SJSA1 (cell line): ENCODE results near the gene SP1. TPM values are rescaled to one million over a fixed set of nuclear protein-coding genes. Genes with fewer than 3 reads are reported as not detected.
"Not testable (repeated sequence)": the region's sequence is repeated elsewhere in the genome, so short reads cannot be mapped to it uniquely, and the experiment has no call there.

Source experiments
- DNase-seq, 2 experiments: peaks; one replicate each; pipeline ENCODE4 v3.0.0-alpha.2; 2015 to 2020; ENCODE audit warnings: low spot score in 2 of 2, low read depth in 1 of 2
- H3K27ac ChIP-seq: fragments of 250-450 bp; sonication (Bioruptor Pico); 2 replicates; pipeline ENCODE4 v1.5.1; 2020; ENCODE audit warnings: mild to moderate bottlenecking, moderate library complexity
- H3K27me3 ChIP-seq: fragments of 250-450 bp; sonication (Bioruptor Pico); replicated peaks from 2 replicates; pipeline ENCODE4 v1.5.1; 2020; ENCODE audit warnings: mild to moderate bottlenecking, moderate library complexity
- H3K36me3 ChIP-seq: fragments of 250-450 bp; sonication (Bioruptor Pico); 2 replicates; pipeline ENCODE4 v1.5.1; 2020; ENCODE audit warnings: mild to moderate bottlenecking
- H3K4me1 ChIP-seq: fragments of 250-450 bp; sonication (Bioruptor Pico); replicated peaks from 2 replicates; pipeline ENCODE4 v1.6.1; 2021; ENCODE audit warnings: mild to moderate bottlenecking
- H3K4me3 ChIP-seq: fragments of 250-450 bp; sonication (Bioruptor Pico); 2 replicates; pipeline ENCODE4 v1.5.1; 2020; ENCODE audit warnings: mild to moderate bottlenecking
- H3K9me3 ChIP-seq: fragments of 250-450 bp; sonication (Bioruptor Pico); replicated peaks from 2 replicates; pipeline ENCODE4 v1.5.1; 2020; ENCODE audit warnings: mild to moderate bottlenecking
- total RNA-seq: library from RNA; depleted of rRNA; stranded (reverse); fragments of >200 nt; shearing (Covaris generic); gene quantifications from 2 replicates; pipeline ENCODE4 v1.2.3, GENCODE V29; 2014

SP1 gene
- total RNA-seq, 1 experiment from 2014 or later: 33.9 TPM

DNA sequence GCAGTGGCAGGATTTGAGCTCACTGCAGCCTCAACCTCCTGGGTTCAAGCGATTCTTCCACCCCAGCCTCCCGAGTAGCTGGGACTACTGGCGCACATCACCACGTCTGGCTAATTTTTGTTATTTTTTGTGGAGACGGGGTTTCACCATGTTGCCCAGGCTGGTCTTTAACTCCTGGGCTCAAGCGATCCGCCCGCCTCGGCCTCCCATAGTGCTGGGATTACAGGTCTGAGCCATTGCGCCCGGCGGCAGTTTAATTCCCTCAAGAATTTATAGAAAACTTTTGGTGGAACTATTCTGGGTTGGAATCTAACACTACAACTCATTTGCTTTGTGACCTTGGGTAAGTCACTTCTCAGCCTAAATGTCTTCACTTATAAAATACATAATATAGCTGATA lies 1.8 kb upstream of the SP1 start:
- no peak overlapping the region for H3K27ac ChIP-seq
- peaks cover 23% of the 10 kb centered on the region for H3K4me1 ChIP-seq
- H3K9me3 ChIP-seq: no peaks in the 10 kb centered on the region
- H3K4me3 ChIP-seq: no peak overlapping the region
- no peaks in the 10 kb centered on the region for H3K27me3 ChIP-seq
- DNase-seq: no peak
- H3K36me3 ChIP-seq: peaks cover 22% of the 10 kb centered on the region

DNA sequence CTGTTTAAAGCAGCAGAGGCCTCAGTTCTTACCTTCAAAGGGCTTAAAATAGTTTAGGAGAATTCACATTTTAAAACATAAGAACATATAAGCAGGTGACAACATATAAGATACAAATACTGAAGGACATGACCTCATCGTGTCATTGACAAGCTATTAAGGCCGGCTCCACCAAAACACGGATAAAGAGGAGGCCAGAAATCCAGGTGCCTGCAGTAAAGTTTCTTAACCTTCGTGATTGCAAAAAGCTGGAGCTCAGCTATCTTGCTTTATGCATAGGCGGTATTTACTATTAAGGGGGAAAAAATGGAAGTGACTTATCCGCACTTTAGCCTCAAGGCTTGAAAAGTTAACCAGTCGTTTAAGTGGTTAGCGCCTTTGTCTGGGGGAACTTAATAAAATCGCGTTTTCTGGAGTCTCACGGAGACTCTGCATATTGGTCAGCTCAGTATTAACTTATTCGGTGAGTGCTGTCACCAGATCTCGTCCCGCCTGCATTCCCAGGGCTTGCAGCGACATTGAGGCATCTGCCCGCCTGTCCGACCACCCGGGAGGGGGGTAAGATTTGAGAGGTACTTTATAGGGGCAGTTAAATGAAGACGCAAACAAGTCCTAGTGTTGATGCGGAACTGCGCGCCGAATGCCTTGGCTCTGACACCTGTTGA lies 1.1 kb upstream of the SP1 start:
- H3K36me3 ChIP-seq: peaks cover 27% of the 10 kb centered on the region
- H3K4me3 ChIP-seq: peak overlapping the region; percentile 35
- H3K27ac ChIP-seq: peak overlapping the region; percentile 76
- no peak for DNase-seq
- H3K4me1 ChIP-seq: peaks cover 23% of the 10 kb centered on the region
- no peaks in the 10 kb centered on the region for H3K9me3 ChIP-seq
- no peaks in the 10 kb centered on the region for H3K27me3 ChIP-seq

DNA sequence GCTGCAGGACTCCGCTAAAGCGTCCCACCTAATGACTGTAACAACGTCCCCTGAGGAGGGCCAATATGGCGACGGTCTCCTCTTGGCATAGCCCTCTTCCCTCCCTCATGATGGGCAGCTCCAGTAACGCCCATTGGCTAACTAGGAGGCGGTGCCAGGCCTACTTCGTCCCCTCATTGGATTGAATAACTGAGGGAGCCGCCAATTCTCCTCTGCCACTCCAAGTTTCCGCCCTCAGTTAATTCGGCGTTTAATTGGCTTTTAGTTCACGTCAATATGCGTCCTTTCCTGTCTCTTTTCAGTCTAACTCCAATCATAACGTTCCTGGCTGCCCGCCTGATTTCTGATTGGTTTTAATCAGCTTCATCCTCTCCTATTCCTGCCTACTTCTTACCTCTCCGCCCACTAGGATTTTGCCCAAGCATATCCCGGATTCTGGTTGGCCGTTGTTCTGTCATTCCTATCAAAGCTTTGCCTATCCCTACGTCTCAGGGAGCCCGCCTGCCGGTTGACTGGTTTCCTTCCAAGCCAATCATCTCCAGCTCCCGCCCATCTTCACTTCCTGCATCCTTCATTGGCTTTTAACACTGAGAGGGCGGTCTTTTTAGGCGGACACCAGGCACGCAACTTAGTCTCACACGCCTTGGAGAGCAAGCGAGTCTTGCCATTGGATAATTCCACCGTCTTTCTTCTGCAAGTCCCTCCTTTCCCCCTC lies 430 bp upstream of the SP1 start:
- Histone ChIP-seq H3K9me3 (no peaks in the 10 kb centered on the region), H3K4me3 (peak overlapping the region; percentile 60), H3K27me3 (no peaks in the 10 kb centered on the region), H3K27ac (peak overlapping the region; percentile 76), H3K4me1 (peaks cover 23% of the 10 kb centered on the region), H3K36me3 (peaks cover 32% of the 10 kb centered on the region)
- peak; percentile 99 to 100 for DNase-seq

DNA sequence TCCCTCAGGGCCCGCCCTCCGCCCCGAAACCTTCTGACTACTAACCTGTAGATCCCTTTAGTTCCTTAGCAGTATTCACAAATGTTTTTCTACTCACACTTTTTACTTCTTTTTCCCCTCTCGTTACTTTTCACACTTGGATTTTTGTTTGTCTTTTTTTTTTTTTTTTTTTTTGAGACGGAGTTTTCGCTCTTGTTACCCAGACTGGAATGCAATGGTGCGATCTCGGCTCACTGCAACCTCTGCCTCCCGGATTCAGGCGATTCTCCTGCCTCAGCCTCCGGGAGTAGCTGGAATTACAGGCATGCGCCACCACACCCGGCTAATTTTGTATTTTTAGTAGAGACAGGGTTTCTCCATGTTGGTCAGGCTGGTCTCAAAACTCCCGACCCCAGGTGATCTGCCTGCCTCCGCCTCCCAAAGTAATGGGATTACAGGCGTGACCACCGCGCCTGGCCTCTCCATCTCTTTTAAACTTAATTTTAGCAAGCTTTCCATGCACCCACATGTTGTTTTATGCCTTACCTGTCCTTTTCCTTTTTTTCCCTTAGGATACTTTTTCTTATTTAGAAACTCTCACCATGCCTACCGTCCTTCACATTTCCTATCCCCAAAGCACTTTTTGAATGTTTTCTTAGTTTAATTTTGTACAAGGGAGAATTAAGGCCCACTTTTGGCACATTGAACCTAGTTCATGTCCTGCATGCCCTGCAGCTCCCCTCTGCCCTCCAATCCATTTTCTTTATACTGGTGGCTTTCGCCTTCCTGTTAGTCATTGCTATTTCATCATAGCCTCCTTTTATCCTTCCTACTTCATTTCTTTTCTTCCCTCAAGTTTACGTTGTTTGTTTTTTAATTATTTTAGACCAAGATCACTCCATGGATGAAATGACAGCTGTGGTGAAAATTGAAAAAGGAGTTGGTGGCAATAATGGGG lies 1.1 kb downstream of the SP1 start:
- H3K36me3 ChIP-seq: peaks cover 44% of the 10 kb centered on the region
- peak in 1 of 2 experiments; percentile 39 for DNase-seq
- no peaks in the 10 kb centered on the region for H3K27me3 ChIP-seq
- no peaks in the 10 kb centered on the region for H3K9me3 ChIP-seq
- peaks cover 23% of the 10 kb centered on the region for H3K4me1 ChIP-seq
- H3K27ac ChIP-seq: peak overlapping the region; percentile 50
- peak overlapping the region; percentile 60 for H3K4me3 ChIP-seq

DNA sequence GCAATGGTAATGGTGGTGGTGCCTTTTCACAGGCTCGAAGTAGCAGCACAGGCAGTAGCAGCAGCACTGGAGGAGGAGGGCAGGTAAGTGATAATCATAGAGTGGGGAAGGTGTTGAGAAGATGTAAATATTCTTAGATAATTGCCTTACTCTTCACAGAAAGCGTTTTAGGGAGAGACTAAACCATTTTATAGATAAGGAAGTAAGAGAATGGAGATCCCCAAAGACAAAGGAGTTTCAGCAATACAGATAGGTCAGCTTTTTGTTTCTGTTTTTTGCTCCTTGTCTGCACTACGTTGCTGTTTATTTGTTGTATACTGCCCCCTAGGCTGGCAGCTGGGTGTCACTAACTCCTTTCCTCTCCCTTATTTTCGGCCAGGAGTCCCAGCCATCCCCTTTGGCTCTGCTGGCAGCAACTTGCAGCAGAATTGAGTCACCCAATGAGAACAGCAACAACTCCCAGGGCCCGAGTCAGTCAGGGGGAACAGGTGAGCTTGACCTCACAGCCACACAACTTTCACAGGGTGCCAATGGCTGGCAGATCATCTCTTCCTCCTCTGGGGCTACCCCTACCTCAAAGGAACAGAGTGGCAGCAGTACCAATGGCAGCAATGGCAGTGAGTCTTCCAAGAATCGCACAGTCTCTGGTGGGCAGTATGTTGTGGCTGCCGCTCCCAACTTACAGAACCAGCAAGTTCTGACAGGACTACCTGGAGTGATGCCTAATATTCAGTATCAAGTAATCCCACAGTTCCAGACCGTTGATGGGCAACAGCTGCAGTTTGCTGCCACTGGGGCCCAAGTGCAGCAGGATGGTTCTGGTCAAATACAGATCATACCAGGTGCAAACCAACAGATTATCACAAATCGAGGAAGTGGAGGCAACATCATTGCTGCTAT lies 2.0 kb downstream of the SP1 start:
- H3K27ac ChIP-seq: peak overlapping the region; percentile 50
- H3K4me3 ChIP-seq: no peak overlapping the region
- DNase-seq: peak; percentile 29 to 56

DNA sequence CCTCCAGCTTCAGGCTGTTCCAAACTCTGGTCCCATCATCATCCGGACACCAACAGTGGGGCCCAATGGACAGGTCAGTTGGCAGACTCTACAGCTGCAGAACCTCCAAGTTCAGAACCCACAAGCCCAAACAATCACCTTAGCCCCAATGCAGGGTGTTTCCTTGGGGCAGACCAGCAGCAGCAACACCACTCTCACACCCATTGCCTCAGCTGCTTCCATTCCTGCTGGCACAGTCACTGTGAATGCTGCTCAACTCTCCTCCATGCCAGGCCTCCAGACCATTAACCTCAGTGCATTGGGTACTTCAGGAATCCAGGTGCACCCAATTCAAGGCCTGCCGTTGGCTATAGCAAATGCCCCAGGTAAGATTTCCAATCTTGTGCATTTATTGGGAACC lies 3.3 kb downstream of the SP1 start:
- Histone ChIP-seq H3K4me1 (peaks cover 40% of the 10 kb centered on the region), H3K4me3 (no peak overlapping the region), H3K27ac (no peak overlapping the region), H3K36me3 (peaks cover 53% of the 10 kb centered on the region), H3K9me3 (no peaks in the 10 kb centered on the region), H3K27me3 (no peaks in the 10 kb centered on the region)
- no peak for DNase-seq

More for the DNA sequence above, 2.0 kb downstream of the SP1 start:
- H3K9me3 ChIP-seq: no peaks in the 10 kb centered on the region
- H3K4me1 ChIP-seq: peaks cover 29% of the 10 kb centered on the region
- H3K36me3 ChIP-seq: peaks cover 51% of the 10 kb centered on the region
- no peaks in the 10 kb centered on the region for H3K27me3 ChIP-seq

DNA sequence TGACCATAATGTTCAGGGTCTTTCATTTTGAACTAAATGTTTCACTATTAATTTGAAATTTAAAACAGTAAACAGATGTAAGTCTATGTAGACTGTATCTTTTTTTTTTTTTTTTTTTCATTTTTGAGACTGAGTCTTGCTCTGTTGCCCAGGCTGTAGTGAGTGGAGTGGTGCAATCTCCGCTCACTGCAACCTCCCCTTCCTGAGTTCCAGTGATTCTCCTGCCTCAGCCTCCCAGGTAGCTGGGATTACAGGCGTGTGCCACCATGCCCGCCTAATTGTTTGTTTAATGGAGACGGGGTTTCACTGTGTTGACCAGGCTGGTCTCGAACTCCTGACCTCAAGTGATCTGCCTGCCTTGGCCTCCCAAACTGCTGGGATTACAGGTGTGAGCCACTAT lies 6.4 kb downstream of the SP1 start:
- Histone ChIP-seq H3K4me1 (peaks cover 40% of the 10 kb centered on the region), H3K36me3 (peaks cover 64% of the 10 kb centered on the region), H3K27ac (peak overlapping the region; percentile 29; the same call in 1 of the 2 replicates)
- not testable (repeated sequence) for H3K4me3 ChIP-seq, H3K27me3 ChIP-seq, DNase-seq, H3K9me3 ChIP-seq

DNA sequence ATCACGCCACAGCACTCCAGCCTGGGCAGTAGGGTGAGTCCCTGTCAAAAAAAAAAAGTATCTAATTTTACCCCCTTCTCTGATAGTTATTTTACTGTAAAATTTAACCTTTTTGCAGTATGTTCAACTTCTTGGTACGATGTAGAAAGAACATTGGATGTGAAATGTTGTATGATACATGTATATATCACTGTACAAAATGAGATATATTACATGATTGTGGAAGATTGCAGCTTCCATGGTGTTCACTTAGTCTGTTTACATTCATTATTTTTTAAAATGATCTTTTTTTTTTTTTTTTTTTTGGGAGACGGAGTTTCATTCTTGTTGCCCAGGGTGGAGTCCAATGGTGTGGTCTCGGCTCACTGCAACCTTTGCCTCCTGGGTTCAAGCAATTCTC lies 9.0 kb downstream of the SP1 start:
- Histone ChIP-seq H3K36me3 (peaks cover 44% of the 10 kb centered on the region), H3K9me3 (no peaks in the 10 kb centered on the region), H3K4me3 (no peak overlapping the region), H3K4me1 (peaks cover 31% of the 10 kb centered on the region), H3K27ac (no peak overlapping the region), H3K27me3 (no peaks in the 10 kb centered on the region)
- DNase-seq: no peak

DNA sequence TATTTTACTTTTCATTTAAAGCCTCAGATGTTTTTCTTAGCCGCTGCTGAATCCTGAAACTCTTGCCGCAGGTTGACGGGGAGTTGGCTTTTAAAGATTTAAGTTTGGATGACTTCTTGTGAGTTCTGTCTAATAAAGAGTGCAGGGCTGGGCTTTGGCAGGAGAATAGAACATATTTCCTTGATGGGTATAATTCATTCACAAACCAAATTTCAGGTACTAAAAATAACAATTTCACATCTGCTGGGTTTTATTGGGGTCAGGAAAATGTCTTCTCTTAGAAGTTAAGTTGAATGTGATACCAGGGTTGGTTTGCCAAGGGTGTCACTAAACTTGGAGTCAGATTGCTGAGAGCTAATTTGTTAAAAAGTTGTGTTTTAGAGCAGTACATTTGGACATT lies 9.7 kb downstream of the SP1 start:
- Histone ChIP-seq H3K36me3 (peaks cover 39% of the 10 kb centered on the region), H3K27ac (no peak overlapping the region), H3K4me1 (peaks cover 31% of the 10 kb centered on the region), H3K9me3 (no peaks in the 10 kb centered on the region), H3K4me3 (no peak overlapping the region), H3K27me3 (no peaks in the 10 kb centered on the region)
- no peak for DNase-seq

DNA sequence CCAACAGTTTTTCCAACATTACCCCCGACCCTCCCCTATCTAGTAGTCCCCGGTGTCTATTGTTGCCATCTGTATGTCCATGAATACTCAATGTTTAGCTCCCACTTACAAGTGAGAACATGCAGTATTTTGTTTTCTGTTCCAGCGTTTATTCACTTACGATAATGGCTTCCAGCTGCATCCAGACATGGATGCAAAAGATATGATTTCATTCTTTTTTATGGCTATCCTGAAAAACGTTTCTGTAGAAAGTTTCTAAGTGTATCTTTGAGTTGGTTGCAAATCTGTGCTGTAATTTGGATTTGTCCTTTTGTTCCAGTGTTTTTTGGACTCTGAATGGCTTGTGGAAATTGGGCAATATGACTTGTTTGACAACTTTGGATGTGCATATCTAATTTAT lies 11.7 kb downstream of the SP1 start:
- no peak for DNase-seq
- Histone ChIP-seq H3K27ac (no peak overlapping the region), H3K36me3 (peaks cover 24% of the 10 kb centered on the region), H3K27me3 (no peaks in the 10 kb centered on the region), H3K4me1 (peaks cover 27% of the 10 kb centered on the region), H3K9me3 (no peaks in the 10 kb centered on the region), H3K4me3 (no peak overlapping the region)

DNA sequence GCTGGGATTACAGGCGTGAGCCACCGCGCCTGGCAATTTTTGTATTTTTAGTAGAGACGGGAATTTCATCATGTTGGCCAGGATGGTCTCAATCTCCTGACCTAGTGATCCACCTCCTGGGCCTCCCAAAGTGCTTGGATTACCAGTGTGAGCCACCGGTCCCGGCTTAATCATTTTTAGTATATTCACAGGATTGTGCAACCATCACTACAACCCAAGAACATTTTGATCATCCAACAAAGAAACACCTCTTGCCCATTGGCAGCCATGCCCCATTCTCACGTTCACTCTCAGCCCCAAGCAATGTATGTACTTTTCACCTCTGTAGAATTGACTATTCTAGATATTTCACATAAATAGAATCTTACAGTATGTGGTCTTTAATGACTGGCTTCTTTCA lies 19.9 kb downstream of the SP1 start:
- Histone ChIP-seq H3K4me3 (no peak overlapping the region), H3K27me3 (no peaks in the 10 kb centered on the region), H3K27ac (no peak overlapping the region), H3K9me3 (no peaks in the 10 kb centered on the region), H3K4me1 (peaks cover 4% of the 10 kb centered on the region; the same call in 1 of the 2 replicates), H3K36me3 (peaks cover 24% of the 10 kb centered on the region)
- DNase-seq: no peak

DNA sequence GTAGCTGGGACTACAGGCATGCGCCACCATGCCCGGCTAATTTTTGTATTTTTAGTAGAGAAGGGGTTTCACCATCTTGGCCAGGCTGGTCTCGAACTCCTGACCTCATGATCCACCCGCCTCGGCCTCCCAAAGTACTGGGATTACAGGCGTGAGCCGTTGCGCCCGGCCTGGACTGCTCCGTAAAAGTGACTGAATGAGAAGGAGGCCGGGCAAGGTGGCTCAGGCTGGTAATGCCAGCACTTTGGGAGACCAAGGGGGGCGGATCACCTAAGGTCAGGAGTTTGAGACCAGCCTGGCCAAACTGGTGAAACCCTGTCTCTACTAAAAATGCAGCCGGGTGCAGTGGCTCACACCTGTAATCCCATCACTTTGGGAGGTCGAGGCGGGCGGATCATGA lies 22.4 kb downstream of the SP1 start:
- not testable (repeated sequence) for H3K27me3 ChIP-seq, DNase-seq, H3K4me3 ChIP-seq, H3K9me3 ChIP-seq, H3K4me1 ChIP-seq, H3K27ac ChIP-seq
- peaks cover 35% of the 10 kb centered on the region for H3K36me3 ChIP-seq

DNA sequence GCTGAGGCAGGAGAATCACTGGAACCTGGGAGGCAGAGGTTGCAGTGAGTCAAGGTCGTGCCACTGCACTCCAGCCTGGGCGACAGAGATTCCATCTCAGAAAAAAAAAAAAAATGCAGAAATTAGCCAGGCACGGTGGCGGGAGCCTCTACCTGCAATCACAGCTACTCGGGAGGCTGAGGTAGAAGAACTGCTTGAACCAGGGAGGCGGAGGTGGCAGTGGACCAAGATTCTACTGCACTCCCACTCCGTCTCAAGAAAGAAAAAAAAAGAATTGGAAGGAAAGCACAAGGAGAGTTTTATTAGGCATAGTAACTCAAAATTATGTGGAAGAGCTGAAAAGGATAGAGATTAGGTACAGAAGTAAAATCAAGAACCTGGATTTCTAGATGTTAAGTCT lies 22.9 kb downstream of the SP1 start:
- Histone ChIP-seq H3K36me3 (peaks cover 37% of the 10 kb centered on the region), H3K4me1 (peaks cover 4% of the 10 kb centered on the region; the same call in 1 of the 2 replicates), H3K27ac (no peak overlapping the region), H3K9me3 (no peaks in the 10 kb centered on the region), H3K27me3 (no peaks in the 10 kb centered on the region), H3K4me3 (no peak overlapping the region)
- no peak for DNase-seq
